HS-5 (cell line): ENCODE data around the gene CCDC149.
"Not testable (repeated sequence)": the region's sequence is repeated elsewhere in the genome, so short reads cannot be mapped to it uniquely, and the experiment has no call there.

ENCODE experiments used
- DNase-seq: peaks from one replicate; pipeline ENCODE4 v3.0.0-alpha.2; 2012; ENCODE audit warnings: low read depth

Gene CCDC149

DNA sequence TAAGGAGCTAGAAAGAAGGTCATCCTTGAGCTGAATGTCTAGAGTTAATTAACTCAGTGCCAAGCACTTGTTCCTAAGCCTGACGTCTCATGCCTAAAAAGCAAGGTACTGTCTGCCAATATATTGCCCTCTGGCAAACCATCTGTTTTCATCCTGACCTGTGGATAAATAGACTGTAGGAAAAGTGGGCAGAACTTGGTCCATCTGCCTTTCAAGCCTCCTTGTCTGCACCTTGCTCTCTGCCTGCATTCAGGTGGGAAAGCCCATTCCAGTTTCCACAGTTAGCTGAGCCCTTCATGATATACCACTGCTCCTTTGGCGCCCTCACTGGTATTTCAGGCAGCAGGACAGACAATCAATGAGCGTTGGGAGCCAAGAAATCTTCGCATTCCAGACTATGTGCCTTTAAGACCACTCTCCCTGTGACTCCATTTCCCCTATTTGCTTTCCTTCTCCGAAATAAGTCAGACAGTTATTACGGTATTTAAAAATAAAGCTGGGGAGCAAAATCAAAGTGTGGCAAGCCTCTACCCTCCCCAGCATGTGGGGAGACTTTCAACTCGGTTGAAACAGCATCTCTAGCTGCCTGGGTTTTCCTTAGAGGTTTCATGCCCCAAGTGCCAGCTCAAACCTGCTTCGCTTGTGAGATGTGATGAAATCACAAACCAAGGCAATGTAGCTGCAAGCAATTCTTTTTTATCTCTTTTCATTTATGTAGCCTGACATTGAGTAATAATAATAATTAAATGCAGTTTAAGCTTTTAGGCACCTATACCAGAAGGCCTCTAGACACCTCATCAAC lies 2.5 kb upstream of the CCDC149 start:
- no peak for DNase-seq

DNA sequence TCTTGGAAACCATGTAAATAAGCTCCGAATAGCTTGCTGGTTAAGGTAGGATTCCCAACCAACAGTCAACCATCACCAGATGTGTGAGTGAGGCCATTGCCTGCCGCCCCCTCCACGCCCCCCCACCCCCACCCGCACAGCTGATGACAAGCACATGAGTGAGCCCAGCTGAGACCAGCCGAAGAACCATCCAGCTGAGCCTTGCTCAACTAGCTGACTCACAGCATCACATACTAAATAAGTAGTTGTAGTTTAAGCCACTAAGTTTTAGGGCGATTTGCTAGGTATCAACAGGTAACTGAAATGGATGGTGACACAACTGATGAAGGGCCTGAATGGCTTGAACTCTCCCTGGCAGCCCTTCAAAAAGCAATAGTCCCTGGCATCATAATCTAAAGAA lies 1.6 kb upstream of the CCDC149 start:
- DNase-seq, result no peak

DNA sequence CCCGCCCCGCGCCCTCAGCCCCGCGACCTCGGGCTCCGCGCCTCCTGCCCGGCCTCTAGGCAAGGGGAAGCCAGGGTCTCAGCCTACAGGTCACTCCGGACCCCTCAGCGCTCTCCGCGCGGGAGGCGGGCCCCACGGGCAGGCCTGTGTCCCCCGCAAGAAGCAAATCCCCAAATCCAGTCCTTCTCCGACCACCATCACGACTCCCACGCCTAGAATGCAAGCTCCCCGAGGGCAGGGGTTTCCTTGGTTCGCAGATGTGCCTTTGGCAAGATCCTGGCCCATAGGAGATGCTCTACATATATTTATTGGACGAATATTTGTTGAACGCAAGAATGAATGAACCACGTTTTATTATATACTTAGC lies 260 bp upstream of the CCDC149 start:
- no peak for DNase-seq

DNA sequence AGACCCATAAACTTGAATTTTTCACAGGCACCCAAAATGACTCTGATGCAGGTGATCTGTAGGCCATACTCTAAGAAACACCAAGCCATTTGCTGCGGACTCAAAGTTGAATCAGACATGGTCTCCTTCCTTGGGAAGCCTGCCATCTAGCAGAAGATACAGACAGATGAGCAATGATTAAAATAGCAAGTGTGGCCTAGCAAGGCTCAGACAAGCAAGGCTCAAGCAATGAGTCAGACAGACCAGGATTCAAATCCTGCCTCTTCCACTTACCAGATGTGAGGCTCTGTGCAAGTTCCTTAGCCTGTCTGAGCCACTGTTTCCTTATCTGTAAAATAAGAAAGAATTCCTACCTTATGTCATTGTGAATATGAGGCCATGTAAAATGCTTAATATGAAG lies 2.3 kb downstream of the CCDC149 start:
- DNase-seq, result no peak

DNA sequence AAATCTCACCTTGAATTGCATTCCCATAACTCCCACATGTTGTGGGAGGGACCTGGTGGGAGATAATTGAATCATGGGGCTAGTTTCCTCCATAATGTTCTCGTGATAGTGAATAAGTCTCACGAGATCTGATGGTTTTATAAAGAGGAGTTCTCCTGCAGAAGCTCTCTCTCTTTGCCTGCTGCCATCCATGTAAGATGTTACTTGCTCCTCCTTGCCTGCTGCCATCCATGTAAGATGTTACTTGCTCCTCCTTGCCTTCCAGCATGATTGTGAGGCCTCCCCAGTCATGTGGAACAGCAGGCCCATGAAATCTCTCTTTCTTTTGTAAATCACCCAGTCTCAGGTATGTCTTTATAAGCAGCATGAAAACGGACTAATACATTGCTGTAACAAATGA lies 3.2 kb downstream of the CCDC149 start:
- DNase-seq, result not testable (repeated sequence)

DNA sequence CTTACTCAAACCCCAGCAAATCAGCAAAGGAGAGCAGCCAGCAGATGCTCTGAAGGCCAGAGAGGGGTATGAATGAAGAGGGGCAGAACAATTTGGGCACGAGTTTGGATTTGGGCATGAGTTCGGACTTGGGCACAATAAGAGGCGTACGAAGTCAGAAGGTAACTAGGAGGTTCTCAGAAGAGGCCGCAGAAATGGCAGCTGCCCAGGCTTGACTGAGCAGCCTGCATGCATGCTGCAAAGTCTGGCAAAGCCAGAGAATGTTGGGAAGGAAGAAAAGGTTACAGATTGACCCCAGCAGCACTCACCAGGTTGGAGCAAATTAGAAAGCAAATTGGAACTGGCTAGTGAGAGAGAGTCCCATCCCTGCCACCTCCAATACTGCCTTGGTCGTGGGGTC lies 15.2 kb downstream of the CCDC149 start:
- DNase-seq, result no peak

DNA sequence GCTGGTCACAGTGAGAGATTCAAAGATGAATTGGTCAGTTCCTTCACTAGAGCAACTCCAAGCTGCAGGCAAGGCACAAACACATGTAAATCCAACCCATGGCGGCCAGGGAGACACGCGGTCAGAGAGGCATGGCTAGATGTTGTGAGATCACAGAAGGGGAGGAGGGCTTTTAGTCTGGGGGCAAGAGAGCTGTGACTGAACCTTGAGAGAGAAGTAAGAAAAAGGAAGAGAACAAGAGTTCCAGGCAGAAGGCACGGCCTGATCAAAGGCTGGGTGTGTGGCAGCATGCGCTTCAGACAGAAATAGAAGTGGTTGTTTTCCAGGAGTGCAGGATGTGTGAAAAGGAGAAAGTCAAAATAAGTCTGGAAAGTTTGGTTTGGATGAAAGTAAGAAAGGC lies 15.9 kb downstream of the CCDC149 start:
- DNase-seq, result no peak

DNA sequence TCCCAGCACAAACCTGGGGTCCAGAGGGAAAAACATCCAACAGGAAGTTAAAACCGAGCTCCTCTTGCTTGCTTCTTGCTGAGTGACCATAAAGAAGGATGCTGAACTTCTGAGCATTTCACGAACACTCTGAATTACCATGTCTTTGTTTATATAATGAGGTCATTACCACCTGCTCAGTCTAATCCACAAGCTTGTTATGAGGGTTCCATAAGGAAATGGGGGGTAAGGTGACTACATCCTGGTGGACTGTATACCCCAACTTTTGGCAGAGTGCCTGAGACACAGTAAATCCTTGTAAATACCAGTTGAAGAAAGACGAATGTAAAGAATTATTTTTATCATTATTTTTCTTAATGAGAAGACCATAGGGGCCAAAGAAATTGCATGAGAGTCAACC lies 16.8 kb downstream of the CCDC149 start:
- DNase-seq, result no peak

DNA sequence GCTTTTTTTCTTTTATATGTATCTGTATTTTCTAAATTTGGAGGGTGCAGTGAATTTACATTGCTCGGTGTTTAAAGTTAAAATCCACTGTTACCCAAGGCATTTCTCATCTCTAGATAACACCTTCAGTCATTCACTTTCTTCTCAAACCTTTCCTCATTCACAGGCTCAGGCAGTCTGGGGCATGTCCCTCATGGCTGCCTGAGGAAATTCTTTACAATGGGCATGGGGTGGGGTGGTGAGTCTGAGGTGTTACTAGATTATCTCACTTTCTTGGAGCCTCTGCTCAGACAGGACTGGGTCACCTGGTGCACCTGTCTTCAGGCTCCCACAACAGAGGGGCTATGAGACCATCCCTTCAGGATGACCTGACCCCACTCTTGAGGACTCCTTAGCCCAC lies 17.4 kb downstream of the CCDC149 start:
- DNase-seq, result no peak

DNA sequence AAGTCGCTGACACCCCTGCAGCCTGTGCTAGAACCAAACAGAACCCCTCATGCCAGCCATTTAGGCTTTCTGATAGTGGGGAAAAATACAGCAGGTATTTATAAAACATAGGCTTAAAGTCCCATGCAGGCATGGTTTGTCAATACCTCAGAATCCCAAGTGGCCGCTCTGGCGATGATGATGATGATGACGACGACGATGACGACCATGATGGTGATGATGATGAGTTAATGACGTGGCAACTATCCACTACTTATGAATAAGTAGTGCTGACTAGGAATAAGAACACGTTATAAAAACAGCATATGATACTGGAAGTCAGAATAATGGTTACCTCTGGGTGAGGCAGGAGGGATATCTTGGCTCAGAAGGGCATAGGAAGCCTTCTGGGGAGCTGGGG lies 18.0 kb downstream of the CCDC149 start:
- DNase-seq, result no peak

DNA sequence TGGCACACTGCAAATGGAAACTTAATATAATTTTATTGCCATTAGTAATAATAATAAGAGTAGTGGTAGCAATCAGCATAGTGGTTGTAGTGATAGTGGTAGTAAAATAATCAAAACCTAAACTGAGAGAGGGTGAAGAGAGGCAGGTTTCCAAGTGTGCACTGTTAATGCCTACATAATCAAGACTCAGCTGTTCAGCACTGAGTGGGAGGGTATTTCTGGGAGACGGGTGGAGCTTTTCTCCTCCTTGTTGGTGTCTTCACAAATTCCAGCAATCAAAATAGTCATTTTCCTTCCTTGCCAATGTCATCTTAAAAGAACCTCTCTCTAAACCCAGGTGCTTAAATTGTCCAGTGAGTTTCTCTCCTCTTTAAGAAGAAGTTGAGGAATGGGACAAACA lies 18.6 kb downstream of the CCDC149 start:
- DNase-seq, result no peak

DNA sequence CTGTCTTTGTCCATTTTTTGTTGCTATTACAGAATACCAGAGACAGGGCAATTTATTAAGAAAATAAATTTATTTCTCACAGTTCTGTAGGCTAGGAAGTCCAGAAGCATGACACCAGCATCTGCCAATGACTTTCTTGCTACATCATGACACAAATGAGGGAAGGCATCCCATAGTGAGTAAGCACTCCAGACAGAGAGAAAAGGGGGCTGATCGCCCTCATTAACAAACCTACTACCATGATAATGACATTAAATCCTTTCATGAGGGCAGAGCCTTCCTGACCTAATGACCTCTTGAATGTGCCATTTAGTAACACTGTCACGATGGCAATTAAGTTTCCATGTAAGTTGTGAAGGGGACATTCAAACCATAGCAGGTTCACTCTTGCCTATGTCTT lies 20.1 kb downstream of the CCDC149 start:
- DNase-seq, result no peak

DNA sequence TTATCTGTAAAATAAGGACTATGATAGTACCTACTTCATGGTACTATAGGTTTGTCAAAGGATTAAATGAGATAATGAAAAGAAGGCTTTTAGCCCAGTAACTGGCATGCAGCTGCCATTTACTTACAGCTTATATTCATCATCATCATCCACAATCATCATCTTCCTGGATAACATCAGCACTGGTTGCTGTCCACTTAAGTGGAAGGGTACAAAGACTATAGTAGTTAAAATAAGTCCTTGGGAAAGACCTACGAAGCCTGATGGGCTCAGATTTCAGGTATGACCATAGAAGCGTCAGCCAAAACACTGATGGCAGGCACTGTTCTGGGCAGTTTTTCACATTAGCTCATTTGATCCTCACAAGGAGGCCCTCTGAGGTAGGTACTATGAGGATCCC lies 20.6 kb downstream of the CCDC149 start:
- DNase-seq, result no peak

DNA sequence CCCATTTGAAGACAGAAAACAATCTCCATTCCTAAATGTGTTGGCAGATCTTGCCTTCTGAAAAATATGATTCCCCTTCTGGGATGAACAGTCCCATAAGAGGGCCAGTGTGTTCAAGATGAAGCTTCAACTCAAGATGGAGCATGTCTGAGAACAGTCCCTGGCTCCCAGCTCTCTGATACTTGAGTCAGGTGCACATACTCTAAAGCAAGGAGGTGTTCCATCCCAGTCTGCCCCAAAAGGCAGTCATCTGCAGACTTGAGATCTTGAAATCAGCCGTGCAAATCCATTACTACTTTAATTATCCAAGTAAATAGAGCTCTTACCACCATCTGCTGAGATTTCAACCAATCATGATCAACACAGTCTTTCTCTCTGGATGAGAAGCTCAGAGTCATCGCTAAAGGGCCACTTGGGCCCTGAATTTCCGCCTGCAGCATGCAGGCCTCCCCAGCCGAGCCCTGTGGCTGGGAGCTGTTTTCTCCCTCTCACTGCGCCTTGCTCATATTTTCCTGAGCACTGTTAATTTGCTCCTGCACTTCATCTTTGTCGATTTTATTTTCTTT lies 22.2 kb downstream of the CCDC149 start:
- DNase-seq, result no peak

DNA sequence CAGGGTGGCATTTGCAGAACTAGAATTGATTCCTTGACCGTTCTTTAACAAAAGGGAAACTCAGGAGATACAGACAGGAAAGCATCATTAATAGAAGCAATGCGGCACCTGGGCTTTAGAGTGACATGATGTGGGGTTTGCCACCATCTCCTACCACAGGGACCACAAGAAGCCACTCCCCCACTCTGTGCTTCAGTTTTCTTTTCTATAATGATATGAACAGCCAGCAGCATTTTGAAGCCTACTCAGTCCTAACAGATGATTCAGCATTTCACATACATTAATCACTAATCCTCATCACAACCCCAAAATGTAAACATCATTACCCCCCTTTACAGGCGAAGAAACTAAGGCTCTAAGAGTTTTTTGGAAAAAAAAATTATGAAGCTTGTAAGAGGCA lies 22.9 kb downstream of the CCDC149 start:
- no peak for DNase-seq

DNA sequence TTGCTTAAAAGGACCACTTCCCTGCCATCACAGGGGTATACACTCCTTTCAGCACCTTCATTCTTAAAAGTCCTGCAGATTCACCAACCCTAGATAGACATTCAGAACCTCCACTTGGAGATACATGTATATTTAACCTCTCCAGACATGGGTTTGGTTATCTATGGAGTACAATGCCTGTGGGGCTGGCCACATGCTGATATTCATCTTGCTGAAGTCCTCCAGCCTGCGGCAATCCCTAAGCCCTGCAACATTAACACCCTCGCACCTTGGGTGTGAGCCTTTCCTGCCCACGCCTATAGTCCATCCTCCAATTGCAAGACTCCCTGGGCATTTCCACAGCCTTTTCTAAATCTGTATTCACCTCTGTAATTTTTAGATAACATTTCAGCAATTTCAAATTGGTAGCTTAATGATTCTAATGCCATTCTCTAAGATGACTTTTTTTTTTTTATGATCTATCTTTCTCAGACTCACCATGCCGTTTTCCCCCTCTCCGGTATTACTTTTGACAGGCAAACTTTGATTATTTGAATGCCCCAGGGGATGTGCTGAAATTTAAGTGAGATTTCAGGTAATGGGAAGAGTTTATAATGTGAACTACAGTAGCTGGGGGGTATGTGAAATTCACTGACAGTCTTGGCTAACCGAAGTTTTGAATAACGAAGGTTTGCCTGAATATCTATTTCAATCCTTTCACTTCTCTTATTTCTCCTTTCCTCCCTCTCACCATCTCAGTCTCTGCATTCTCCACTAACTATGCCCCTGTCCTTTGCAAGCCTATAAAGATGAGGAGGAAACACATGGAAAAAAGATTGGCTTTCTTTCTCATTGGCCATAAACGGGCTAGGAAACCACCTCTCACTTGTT lies 24.1 kb downstream of the CCDC149 start:
- DNase-seq, result no peak

DNA sequence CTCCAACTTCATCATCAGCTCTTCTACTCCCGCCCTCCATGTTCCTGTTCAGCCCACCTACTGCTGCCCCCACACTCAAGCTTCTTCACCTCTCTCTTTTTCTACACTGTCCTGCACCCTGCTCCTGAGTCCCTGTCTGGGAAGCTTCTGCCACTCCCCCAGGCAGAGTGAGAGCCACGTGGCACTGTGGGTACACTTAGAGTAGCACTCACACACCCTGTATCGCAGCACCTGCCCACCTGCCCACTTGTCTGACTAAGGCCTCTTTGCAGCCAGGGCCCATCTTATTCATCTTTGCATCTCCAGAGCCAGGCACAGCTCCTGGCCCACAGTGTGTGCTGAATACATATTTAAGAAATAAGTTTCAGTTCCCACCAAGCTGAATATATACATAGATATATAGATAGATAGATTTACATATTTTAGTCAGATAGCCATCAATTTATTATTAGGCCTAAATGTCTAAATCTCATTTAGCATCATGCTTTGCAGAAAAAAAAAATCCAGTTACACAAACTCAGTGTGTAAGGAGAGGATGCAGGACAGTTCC lies 24.9 kb downstream of the CCDC149 start:
- DNase-seq, result no peak

DNA sequence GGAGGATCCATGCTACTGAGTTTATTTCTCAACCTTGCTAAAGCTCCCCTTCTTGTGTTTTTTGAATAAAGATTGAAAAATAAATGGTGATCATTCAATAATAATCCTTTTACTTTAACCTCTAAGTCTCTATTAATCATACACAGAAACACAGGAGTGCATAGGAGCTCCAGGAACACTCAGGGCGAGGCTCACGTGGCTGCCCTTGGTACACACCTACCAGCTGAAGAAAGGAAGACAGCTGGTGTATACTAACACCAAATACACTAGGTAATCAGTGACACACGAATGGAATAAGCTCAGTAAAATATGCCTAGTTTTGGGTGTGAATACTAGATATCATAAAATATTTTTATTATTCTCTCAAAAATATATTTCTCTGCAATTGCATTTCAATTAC lies 26.2 kb downstream of the CCDC149 start:
- DNase-seq, result no peak

DNA sequence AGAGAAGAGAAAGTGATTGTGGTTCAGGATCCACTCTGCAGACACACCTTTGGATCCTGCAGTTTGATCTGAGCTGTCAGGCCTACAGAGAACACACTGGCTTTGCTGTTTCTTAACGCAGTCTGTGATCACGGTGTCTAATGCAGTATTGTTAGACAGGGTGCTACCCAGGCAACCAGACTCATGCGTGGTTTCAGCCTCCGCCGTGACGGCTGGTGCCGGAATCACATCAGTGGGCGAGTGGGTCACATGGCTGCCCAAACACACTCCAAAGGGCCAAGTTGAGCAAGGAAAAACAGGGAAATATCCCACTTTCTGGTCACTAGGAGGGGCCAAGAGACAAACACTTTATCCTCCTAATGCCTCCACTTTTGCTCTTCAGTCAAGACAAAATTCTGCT lies 27.5 kb downstream of the CCDC149 start:
- DNase-seq, result no peak

DNA sequence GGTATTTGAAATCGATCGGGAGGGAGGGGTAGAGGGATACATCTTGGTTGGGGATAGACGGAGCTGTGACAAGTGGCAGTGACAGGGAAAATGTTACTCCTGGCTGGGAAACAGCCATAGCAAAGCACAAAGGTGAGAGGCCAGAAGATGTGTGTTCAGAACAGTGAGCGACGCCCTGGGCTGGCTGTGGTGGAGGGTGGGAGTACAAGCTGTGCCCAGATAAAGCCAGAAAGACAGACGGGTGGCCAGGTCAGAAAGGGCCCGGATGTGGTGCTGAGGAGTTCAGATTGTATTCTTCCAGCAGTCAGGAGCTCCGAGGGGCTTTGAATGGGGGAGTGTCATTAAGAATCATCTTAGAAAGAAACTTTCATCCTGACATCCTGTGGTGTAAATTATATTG lies 27.9 kb downstream of the CCDC149 start:
- no peak for DNase-seq

DNA sequence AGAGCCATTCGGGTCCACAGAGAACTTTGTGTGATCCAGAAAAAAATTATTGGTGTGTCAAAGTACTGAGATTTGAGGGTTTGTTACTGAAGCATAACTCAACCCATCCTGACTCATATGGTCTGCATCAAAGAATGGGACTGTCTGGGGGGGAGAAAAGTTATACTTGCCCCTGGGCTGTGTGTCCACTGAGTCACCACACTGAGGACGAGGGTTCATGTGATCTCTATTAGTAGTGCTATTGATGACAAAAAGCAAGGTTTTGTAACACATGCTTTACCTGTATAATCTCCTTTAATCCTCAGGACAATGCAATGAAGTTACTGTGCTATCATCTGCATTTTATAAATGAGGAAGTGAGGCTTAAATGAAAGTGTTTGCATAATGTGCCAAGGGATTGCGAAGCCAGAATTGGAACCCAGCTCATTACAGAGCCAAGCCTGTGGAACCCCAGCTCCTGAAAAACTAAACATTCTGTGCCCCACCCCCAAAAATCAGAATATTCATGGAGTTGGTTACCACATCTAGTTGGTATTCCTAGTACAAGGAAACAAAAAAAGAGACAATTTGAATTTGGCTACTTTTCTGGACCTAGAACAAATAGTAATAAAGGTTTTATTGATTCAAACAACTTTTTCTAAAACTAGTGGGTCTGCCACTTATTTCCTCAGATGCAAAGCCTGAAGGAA lies 31.2 kb downstream of the CCDC149 start:
- no peak for DNase-seq

DNA sequence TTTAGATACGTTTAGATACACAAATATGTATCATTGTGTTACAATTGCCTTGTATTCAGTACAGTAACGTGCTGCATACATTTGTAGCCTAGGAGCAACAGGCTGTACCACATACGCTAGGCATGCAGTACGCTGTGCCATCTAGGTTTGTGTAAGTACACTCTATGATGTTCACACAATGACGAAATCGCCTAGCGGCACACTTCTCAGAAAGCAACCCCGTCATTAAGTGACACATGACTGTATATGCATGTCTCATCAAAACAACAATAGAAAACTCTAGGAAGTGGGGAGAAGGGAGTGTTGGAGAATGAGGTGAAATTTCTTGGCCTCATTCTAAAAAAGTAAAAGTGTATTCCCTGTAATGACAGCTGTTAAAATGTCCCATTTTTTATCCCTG lies 32.7 kb downstream of the CCDC149 start:
- DNase-seq, result no peak
